IPS-11a (cell line): ENCODE measurements around the gene RPS27.
"Not testable (repeated sequence)": the region's sequence is repeated elsewhere in the genome, so short reads cannot be mapped to it uniquely, and the experiment has no call there.

Experiments used
- H3K4me3 ChIP-seq: one replicate; pipeline ENCODE4 v1.5.1; 2013; ENCODE audit warnings: low read depth, low read length, control low read depth

RPS27 gene

GRCh38 chr1:153985341-153985912, 5.1 kb upstream of the RPS27 start:
- H3K4me3 ChIP-seq = peak overlapping the region; percentile 96

DNA sequence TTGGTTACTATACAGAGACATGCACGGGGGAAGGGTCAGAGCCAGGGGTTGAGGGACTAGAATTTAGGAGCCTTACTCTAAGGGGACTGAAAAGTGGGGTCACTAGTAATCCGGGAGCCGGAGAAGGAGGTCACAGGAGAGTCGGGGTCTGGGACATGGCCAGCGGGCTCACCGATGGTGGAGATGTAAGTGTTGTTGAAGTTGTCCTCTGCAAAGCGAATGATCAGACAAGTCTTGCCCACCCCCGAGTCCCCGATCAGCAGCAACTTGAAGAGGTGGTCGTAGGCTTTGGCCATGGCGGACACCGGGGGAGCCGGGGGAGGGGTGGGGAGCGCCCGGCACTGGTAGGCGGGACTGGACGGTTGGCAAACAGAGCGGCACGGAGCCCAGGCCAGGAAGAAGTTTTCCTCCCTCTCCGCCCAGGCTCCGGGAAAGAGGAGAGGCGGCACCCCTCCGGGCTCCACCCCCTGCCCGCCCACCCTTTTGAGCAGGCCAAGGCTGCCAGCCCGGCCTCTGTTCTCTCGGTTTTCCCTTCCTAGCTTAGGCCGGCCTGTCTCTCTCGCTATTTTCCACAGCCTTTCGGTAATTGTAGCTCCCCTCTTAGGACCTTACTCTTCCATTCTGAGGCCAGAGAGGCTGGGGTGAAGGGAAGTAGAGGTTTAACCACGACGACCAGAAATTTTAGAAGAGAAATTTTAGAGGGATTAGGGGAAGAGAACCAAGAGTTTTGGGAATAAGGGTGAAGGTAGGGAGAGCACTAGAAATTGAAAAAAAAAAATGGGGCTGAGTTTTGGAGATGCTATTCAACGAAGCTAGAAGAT, 4.4 kb upstream of the RPS27 start, which contains the start of gene RAB13:
RAB13 (minus strand) TSS at position 399 of the 821 bp plus-strand sequence; CDS start at position 296, 103 bp downstream.
- peak within 1 kb of the TSS; percentile 96 for H3K4me3 ChIP-seq

DNA sequence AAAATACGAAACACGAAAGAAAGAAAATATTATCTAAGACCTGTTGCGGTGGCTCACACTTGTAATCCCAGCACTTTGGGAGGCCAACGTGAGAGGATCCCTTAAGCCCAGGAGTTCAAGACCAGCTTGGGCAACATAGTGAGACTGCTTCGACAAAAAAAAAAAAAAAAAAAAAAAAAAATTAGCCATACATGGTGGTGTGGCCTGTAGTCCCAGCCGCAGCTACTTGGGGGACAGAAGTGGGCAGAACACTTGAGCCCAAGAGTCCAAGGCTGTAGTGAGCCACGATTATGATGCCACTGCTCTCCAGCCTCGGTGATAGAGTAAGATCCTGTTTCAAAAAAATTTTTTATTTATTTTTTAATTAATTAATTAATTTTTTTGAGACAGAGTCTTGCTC, 2.9 kb upstream of the RPS27 start:
- H3K4me3 ChIP-seq = no peak overlapping the region

DNA sequence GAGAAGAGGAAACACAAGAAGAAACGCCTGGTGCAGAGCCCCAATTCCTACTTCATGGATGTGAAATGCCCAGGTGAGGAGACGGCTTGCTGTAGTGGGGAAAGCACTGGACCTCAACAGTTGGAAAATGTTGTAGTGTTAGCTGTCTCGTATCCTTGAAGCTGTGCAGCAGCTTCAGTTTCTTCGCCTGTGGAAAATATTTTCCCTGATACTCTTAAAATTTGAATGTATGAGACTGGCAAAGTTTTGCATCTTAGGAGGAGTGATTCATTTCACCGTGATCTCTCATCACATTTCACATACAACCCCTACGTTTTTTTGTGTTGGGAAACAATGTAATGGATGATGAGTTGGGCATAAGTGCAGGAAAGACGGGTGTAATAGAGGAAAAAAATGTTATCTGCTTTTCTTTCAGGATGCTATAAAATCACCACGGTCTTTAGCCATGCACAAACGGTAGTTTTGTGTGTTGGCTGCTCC, 629 bp downstream of the RPS27 start:
- H3K4me3 ChIP-seq = peak overlapping the region; percentile 82

GRCh38 chr1:153991806-153992205, 1.2 kb downstream of the RPS27 start:
- H3K4me3 ChIP-seq = peak overlapping the region; percentile 82

- H3K4me3 ChIP-seq = no peak overlapping the region
Measured at GRCh38 chr1:153995202-153995601, 4.6 kb downstream of the RPS27 start.

- no peak overlapping the region for H3K4me3 ChIP-seq
Measured at GRCh38 chr1:153995640-153996039, 5.1 kb downstream of the RPS27 start.

DNA sequence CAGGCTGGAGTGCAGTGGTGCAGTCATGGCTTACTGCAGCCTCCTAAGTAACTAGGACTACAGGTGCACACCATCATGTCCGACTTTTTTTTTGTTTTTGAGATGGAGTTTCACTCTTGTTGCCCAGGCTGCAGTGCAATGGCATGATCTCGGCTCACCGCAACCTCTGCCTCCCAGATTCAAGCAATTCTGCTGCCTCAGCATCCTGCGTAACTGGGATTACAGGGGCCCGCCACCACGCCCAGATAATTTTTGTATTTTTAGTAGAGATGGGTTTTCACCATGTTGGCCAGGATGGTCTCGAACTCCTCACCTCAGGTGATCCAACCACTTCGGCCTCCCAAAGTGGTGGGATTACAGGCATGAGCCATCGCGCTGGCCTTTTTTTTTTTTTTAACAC, 6.3 kb downstream of the RPS27 start:
- H3K4me3 ChIP-seq = not testable (repeated sequence)

- H3K4me3 ChIP-seq = no peak overlapping the region
Measured at GRCh38 chr1:154000420-154000819, 9.9 kb downstream of the RPS27 start.

GRCh38 chr1:154006136-154006535, 15.6 kb downstream of the RPS27 start:
- no peak overlapping the region for H3K4me3 ChIP-seq

GRCh38 chr1:154012129-154012528, 21.6 kb downstream of the RPS27 start:
- H3K4me3 ChIP-seq = no peak overlapping the region

GRCh38 chr1:154012543-154012942, 22.0 kb downstream of the RPS27 start:
- H3K4me3 ChIP-seq = not testable (repeated sequence)

- no peak overlapping the region for H3K4me3 ChIP-seq
Measured at GRCh38 chr1:154014154-154014907, 23.8 kb downstream of the RPS27 start.

- H3K4me3 ChIP-seq = no peak overlapping the region
Measured at GRCh38 chr1:154019269-154019668, 28.7 kb downstream of the RPS27 start.

GRCh38 chr1:154019940-154020339, 29.4 kb downstream of the RPS27 start:
- H3K4me3 ChIP-seq = no peak overlapping the region

DNA sequence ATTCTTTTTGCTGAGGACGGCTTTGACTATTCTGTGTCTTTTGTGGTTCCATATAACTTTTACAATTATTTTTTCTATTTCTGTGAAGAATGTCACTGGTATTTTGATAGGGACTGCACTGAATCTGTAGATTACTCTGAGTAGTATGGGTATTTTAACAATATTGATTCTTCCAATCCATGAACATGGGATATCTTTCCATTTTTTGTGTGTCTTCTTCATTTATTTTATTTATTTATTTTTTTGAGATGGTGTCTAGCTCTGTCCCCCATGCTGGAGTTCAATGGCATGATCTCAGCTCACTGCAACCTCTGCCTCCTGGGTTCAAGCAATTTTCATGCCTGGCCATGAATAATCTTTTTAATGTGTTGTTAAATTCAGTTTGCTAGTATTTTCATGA, 43.1 kb downstream of the RPS27 start:
- H3K4me3 ChIP-seq = not testable (repeated sequence)
